A549 (cell line): ENCODE measurements around the gene LNPK.
"Not testable (repeated sequence)": the region's sequence is repeated elsewhere in the genome, so short reads cannot be mapped to it uniquely, and the experiment has no call there.

Source experiments
- CTCF ChIP-seq: fragments of >200 bp; sonication (Bioruptor Twin); formaldehyde crosslinking; IDR thresholded peaks from 3 replicates; pipeline ENCODE4 v1.5.1; 2016
- JUN ChIP-seq, 2 experiments: fragments of >200 bp; sonication (Bioruptor Twin); formaldehyde crosslinking; IDR thresholded peaks; 2 replicates in 1 of 2; 3 replicates in 1 of 2; pipeline ENCODE4 v1.6.1; 2016 to 2017
- MYC ChIP-seq: IDR thresholded peaks from 2 replicates; pipeline ENCODE4 v1.6.1; 2012; ENCODE audit warnings: mild to moderate bottlenecking, inconsistent platforms, low read length, improper control_type of control experiment, borderline replicate concordance
- POLR2A ChIP-seq: IDR thresholded peaks from 2 replicates; pipeline ENCODE4 v1.6.1; 2012; ENCODE audit warnings: mild to moderate bottlenecking, low read length
- RAD21 ChIP-seq, 2 experiments: fragments of >200 bp in 1 of 2; sonication (Bioruptor Twin) in 1 of 2; formaldehyde crosslinking in 1 of 2; IDR thresholded peaks in 1 of 2; conservative IDR thresholded peaks in 1 of 2; 2 replicates in 1 of 2; 3 replicates in 1 of 2; pipeline ENCODE4 v1.6.1; 2012 to 2018; ENCODE audit warnings: inconsistent platforms in 1 of 2

GRCh38 chr2:175963171-175963570 lies 38.9 kb downstream of the LNPK start:
- not testable (repeated sequence) for TF ChIP-seq CTCF; POLR2A; JUN (IDR thresholded peaks at IDR 0.05); MYC; RAD21 (conservative IDR thresholded peaks at IDR 0.05 in 1 of 2, IDR thresholded peaks at IDR 0.05 in 1 of 2)
